Activated CD4-positive, alpha-beta T cell treated with anti-CD3 and anti-CD28 coated beads, Interleukin-2, Interleukin-6, amounts not matched to agents 100 ng/mL and 50 ng/mL, durations not matched to agents 16 hours and 8 hours (primary cell): ENCODE measurements around the gene RAD18.

Experiments
- DNase-seq: peaks from one replicate; pipeline ENCODE4 v3.0.0-alpha.2; 2020

RAD18 gene

GRCh38 chr3:8962226-8962861, 928 bp downstream of the RAD18 start:
- no peak for DNase-seq

- no peak for DNase-seq
These were observed 3.6 kb downstream of the RAD18 start for GRCh38 chr3:8959668-8960067.

GRCh38 chr3:8954938-8955763, 8.1 kb downstream of the RAD18 start:
- no peak for DNase-seq

GRCh38 chr3:8953313-8953712, 10.0 kb downstream of the RAD18 start:
- DNase-seq, result no peak

- DNase-seq, result no peak
These were observed 11.1 kb downstream of the RAD18 start for GRCh38 chr3:8952130-8952529.

- DNase-seq, result no peak
These were observed 17.2 kb downstream of the RAD18 start for GRCh38 chr3:8945890-8946600.

GRCh38 chr3:8942746-8943488, 20.4 kb downstream of the RAD18 start:
- no peak for DNase-seq

GRCh38 chr3:8942115-8942514, 21.2 kb downstream of the RAD18 start:
- DNase-seq, result no peak

- DNase-seq, result no peak
These were observed 25.3 kb downstream of the RAD18 start for GRCh38 chr3:8938021-8938420.

GRCh38 chr3:8937064-8938020, 25.9 kb downstream of the RAD18 start:
- no peak for DNase-seq

- DNase-seq, result no peak
These were observed 30.8 kb downstream of the RAD18 start for GRCh38 chr3:8932507-8932906.

- no peak for DNase-seq
These were observed 31.9 kb downstream of the RAD18 start for GRCh38 chr3:8931342-8931741.

GRCh38 chr3:8929860-8930259, 33.4 kb downstream of the RAD18 start:
- no peak for DNase-seq

GRCh38 chr3:8914491-8914890, 48.8 kb downstream of the RAD18 start:
- no peak for DNase-seq

- DNase-seq, result no peak
These were observed 51.5 kb downstream of the RAD18 start for GRCh38 chr3:8911781-8912180.

GRCh38 chr3:8909160-8909559, 54.1 kb downstream of the RAD18 start:
- no peak for DNase-seq

GRCh38 chr3:8903191-8903590, 60.1 kb downstream of the RAD18 start:
- DNase-seq, result no peak

GRCh38 chr3:8900869-8901268, 62.4 kb downstream of the RAD18 start:
- no peak for DNase-seq

GRCh38 chr3:8899876-8900460, 63.3 kb downstream of the RAD18 start:
- no peak for DNase-seq

- DNase-seq, result no peak
These were observed 67.4 kb downstream of the RAD18 start for GRCh38 chr3:8895829-8896228.

- DNase-seq, result no peak
These were observed 70.3 kb downstream of the RAD18 start for GRCh38 chr3:8893001-8893400.

GRCh38 chr3:8891774-8892173, 71.5 kb downstream of the RAD18 start:
- no peak for DNase-seq
